ENCODE results near the gene SLC4A11. TPM values are rescaled to one million over a fixed set of nuclear protein-coding genes. Genes with fewer than 3 reads are reported as not detected.
"Not testable (repeated sequence)": the region's sequence is repeated elsewhere in the genome, so short reads cannot be mapped to it uniquely, and the experiment has no call there.

SLC4A11 gene
- polyA plus RNA-seq, 2 of the 4 experiments (the other 2 are of a cell fraction): 2.0 to 10.7 TPM

- H3K4me2 ChIP-seq; H3K27ac ChIP-seq; H3K9me3 ChIP-seq; H3K4me3 ChIP-seq; H3K4me1 ChIP-seq; FAIRE-seq; ATAC-seq; DNase-seq (ENCODE audit: low read depth in 1 of 2, low spot score in 1 of 2): not testable (repeated sequence)
- CTCF ChIA-PET: interaction anchor here (0.6 kb wide), 1 partner anchor 27 kb away, joined by 3 read pairs; the partner anchor contains the start of gene ITPA
- POLR2A ChIA-PET: interaction anchor here (0.7 kb wide), 1 partner anchor 203 kb away, joined by 5 read pairs; no protein-coding TSS in a partner anchor
- 96% methylated on average over 5 of the region's 5 CpGs for WGBS (ENCODE audit: missing lambda C conversion rate)
These were observed 56.6 kb downstream of the SLC4A11 start for GRCh38 chr20:3182429-3182828.

- Histone ChIP-seq H3K4me2 (no peak overlapping the region), H3K4me3 (no peak overlapping the region), H3K27ac (no peak overlapping the region), H3K9me3 (no peaks in the 10 kb centered on the region), H3K4me1 (no peaks in the 10 kb centered on the region)
- DNase-seq (ENCODE audit: low read depth in 1 of 2, low spot score in 1 of 2): no peak
- no peak for FAIRE-seq
- CTCF ChIA-PET: interaction anchor here (1.3 kb wide), 1 partner anchor 63 kb away, joined by 6 read pairs; no protein-coding TSS in a partner anchor
- no peak for TF ChIP-seq FOXS1 (CRISPR knock-in tag; IDR thresholded peaks at IDR 0.05)
- TF ChIP-seq RNF2 (IDR thresholded peaks at IDR 0.05; ENCODE audit: borderline replicate concordance, low read depth): no peak
- TF ChIP-seq RAD21 (conservative IDR thresholded peaks at IDR 0.05 in 1 of 2, IDR thresholded peaks at IDR 0.05 in 1 of 2): no peak
- no peak for TF ChIP-seq KDM5A (IDR thresholded peaks at IDR 0.05)
- no peak for TF ChIP-seq HOXB5 (CRISPR knock-in tag; IDR thresholded peaks at IDR 0.05)
- TF ChIP-seq ZFP36 (IDR thresholded peaks at IDR 0.05; ENCODE audit: borderline replicate concordance, partially characterized antibody): no peak
- no peak for ATAC-seq
- POLR2A ChIA-PET: interaction anchor here (0.7 kb wide), 1 partner anchor 23 kb away, joined by 4 read pairs; the partner anchor contains the start of gene DDRGK1
- 68% methylated on average over 5 of the region's 5 CpGs for WGBS (ENCODE audit: missing lambda C conversion rate)
These were observed 57.7 kb downstream of the SLC4A11 start for GRCh38 chr20:3181270-3181669.

- ChIA-PET CTCF (no interaction called here), POLR2A (no interaction called here)
- no peak overlapping the region for H3K4me3 ChIP-seq
- peaks cover under 1% of the 10 kb centered on the region; the same call in 1 of the 3 replicates for H3K4me1 ChIP-seq
- TF ChIP-seq SMC3 (IDR thresholded peaks at IDR 0.05): no peak
- TF ChIP-seq ZSCAN20 (CRISPR knock-in tag; IDR thresholded peaks at IDR 0.05): no peak
- no peak for TF ChIP-seq ZFP36 (IDR thresholded peaks at IDR 0.05; ENCODE audit: borderline replicate concordance, partially characterized antibody)
- TF ChIP-seq MAZ (IDR thresholded peaks at IDR 0.05; ENCODE audit: borderline replicate concordance, low read depth, low read length): no peak
- TF ChIP-seq RCOR1 (IDR thresholded peaks at IDR 0.05; ENCODE audit: low read depth, low read length): no peak
- no peak for TF ChIP-seq CBX8 (IDR thresholded peaks at IDR 0.05)
- TF ChIP-seq TFCP2L1 (CRISPR knock-in tag; IDR thresholded peaks at IDR 0.05): no peak
- TF ChIP-seq HES2 (IDR thresholded peaks at IDR 0.05): no peak
- TF ChIP-seq HMGXB4 (CRISPR knock-in tag; IDR thresholded peaks at IDR 0.05; ENCODE audit: borderline replicate concordance): no peak
- TF ChIP-seq FOSB (CRISPR knock-in tag; IDR thresholded peaks at IDR 0.05): no peak
- TF ChIP-seq ATOH8 (CRISPR knock-in tag; IDR thresholded peaks at IDR 0.05; ENCODE audit: low read depth): no peak
- TF ChIP-seq JUN (IDR thresholded peaks at IDR 0.05): no peak
- TF ChIP-seq HOXA7 (CRISPR knock-in tag; IDR thresholded peaks at IDR 0.05): no peak
- no peak for TF ChIP-seq NR3C1 (IDR thresholded peaks at IDR 0.05)
- TF ChIP-seq ESRRA (IDR thresholded peaks at IDR 0.05; ENCODE audit: borderline replicate concordance, low read length): no peak
- no peak for TF ChIP-seq CTCF (IDR thresholded peaks at IDR 0.05)
- no peak for TF ChIP-seq EHMT2 (IDR thresholded peaks at IDR 0.05; ENCODE audit: low read depth)
- no peak for TF ChIP-seq FOSL2 (IDR thresholded peaks at IDR 0.05)
- TF ChIP-seq FOSL2 (CRISPR knock-in tag; IDR thresholded peaks at IDR 0.05): no peak
- no peak for TF ChIP-seq HOXB5 (CRISPR knock-in tag; IDR thresholded peaks at IDR 0.05)
- no peak for TF ChIP-seq SREBF2 (IDR thresholded peaks at IDR 0.05)
- no peaks in the 10 kb centered on the region for H3K9me3 ChIP-seq
- H3K4me2 ChIP-seq: no peak overlapping the region
- ATAC-seq: no peak
- FAIRE-seq: no peak
- H3K27ac ChIP-seq: no peak overlapping the region
- WGBS (ENCODE audit: missing lambda C conversion rate): 87% methylated on average over 4 of the region's 4 CpGs
- no peak for DNase-seq (ENCODE audit: low read depth in 1 of 2, low spot score in 1 of 2)
These were observed 58.7 kb downstream of the SLC4A11 start for GRCh38 chr20:3180319-3180718.
